Measurements from ENCODE around the gene CERCAM. TPM values are rescaled to one million over a fixed set of nuclear protein-coding genes. Genes with fewer than 3 reads are reported as not detected.

CERCAM gene
- total RNA-seq, 1 experiment from 2014 or later: 19.1 TPM

- BruUV-seq (replicated peaks): no TSS peak
- ChIA-PET CTCF (no interaction called here), POLR2A (ENCODE audit: unreplicated experiment) (no interaction called here)
- Histone ChIP-seq H3K27ac (ENCODE audit: low read length) (no peak overlapping the region), H3K9me2 (replicated peaks; ENCODE audit: low read length) (no peaks in the 10 kb centered on the region), H3K79me2 (ENCODE audit: low read length) (no peaks in the 10 kb centered on the region), H3K36me3 (ENCODE audit: low read depth, low read length) (no peaks in the 10 kb centered on the region), H3K27me3 (ENCODE audit: low read length) (no peaks in the 10 kb centered on the region), H2AFZ (ENCODE audit: low read length) (no peak overlapping the region), H3K4me3 (ENCODE audit: low read length) (no peak overlapping the region), H3K9ac (ENCODE audit: low read length) (no peak overlapping the region), H3K4me1 (ENCODE audit: insufficient read depth, low read length) (no peaks in the 10 kb centered on the region), H3F3A (ENCODE audit: low read length, unreplicated experiment) (no peaks in the 10 kb centered on the region), H4K20me1 (ENCODE audit: low read length) (no peaks in the 10 kb centered on the region), H3K9me3 (ENCODE audit: low read length) (no peaks in the 10 kb centered on the region), H3K4me2 (ENCODE audit: low read length) (no peak overlapping the region)
- ATAC-seq (no peak), DNase-seq (no peak)
- intact Hi-C loops (cut with micrococcal nuclease): no loop called here
- TF ChIP-seq EZH2 (IDR thresholded peaks at IDR 0.05; ENCODE audit: low read length, unreplicated experiment): no peak
- no peak for TF ChIP-seq EZH2phosphoT487 (IDR thresholded peaks at IDR 0.05; ENCODE audit: borderline replicate concordance, low read length)
- TF ChIP-seq, protein P1, sequence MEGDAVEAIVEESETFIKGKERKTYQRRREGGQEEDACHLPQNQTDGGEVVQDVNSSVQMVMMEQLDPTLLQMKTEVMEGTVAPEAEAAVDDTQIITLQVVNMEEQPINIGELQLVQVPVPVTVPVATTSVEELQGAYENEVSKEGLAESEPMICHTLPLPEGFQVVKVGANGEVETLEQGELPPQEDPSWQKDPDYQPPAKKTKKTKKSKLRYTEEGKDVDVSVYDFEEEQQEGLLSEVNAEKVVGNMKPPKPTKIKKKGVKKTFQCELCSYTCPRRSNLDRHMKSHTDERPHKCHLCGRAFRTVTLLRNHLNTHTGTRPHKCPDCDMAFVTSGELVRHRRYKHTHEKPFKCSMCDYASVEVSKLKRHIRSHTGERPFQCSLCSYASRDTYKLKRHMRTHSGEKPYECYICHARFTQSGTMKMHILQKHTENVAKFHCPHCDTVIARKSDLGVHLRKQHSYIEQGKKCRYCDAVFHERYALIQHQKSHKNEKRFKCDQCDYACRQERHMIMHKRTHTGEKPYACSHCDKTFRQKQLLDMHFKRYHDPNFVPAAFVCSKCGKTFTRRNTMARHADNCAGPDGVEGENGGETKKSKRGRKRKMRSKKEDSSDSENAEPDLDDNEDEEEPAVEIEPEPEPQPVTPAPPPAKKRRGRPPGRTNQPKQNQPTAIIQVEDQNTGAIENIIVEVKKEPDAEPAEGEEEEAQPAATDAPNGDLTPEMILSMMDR (conservative IDR thresholded peaks at IDR 0.05; ENCODE audit: low read depth, low read length): no peak
Measured at GRCh38 chr9:128486201-128486600, 65.5 kb downstream of the CERCAM start.

Small RNA genes within 50 kb of the gene (microRNA-seq; reads per million reads assigned to microRNA genes)
- not detected for gene MIR219B (ENCODE audit: unreplicated experiment)

Other genes starting within 250 kb of the CERCAM start
- gene CIZ1, start 229.3 kb upstream of the CERCAM start, total RNA-seq (2014; rRNA removed): 46.1 and 67.7 TPM in 2 replicates
- 24.1 and 36.4 TPM in 2 replicates for gene DNM1, start 217.5 kb upstream of the CERCAM start, total RNA-seq (2014; rRNA removed)
- gene GOLGA2, start 144.8 kb upstream of the CERCAM start, total RNA-seq (2014; rRNA removed): 60.5 and 86.1 TPM in 2 replicates
- 63.1 and 66.8 TPM in 2 replicates for gene SWI5, start 144.6 kb upstream of the CERCAM start, total RNA-seq (2014; rRNA removed)
- 24.9 and 32.2 TPM in 2 replicates for gene TRUB2, start 98.4 kb upstream of the CERCAM start, total RNA-seq (2014; rRNA removed)
- 28.1 and 31.3 TPM in 2 replicates for gene COQ4, start 98.0 kb upstream of the CERCAM start, total RNA-seq (2014; rRNA removed)
- 39.1 and 41.1 TPM in 2 replicates for gene SLC27A4, start 80.3 kb upstream of the CERCAM start, total RNA-seq (2014; rRNA removed)
- gene URM1, start 49.5 kb upstream of the CERCAM start, total RNA-seq (2014; rRNA removed): 29.1 and 35.7 TPM in 2 replicates
- gene ODF2, start 35.1 kb downstream of the CERCAM start, total RNA-seq (2014; rRNA removed): 31.2 and 35.0 TPM in 2 replicates
- 27.0 and 39.0 TPM in 2 replicates for gene GLE1, start 83.9 kb downstream of the CERCAM start, total RNA-seq (2014; rRNA removed)
- gene SPTAN1, start 131.7 kb downstream of the CERCAM start, total RNA-seq (2014; rRNA removed): 221 and 251 TPM in 2 replicates
- 185 and 196 TPM in 2 replicates for gene DYNC2I2, start 236.0 kb downstream of the CERCAM start, total RNA-seq (2014; rRNA removed)

All from PC-3 (cell line).